NT2/D1 (cell line): Measurements from ENCODE around the gene ATXN1.

Experiments used
- DNase-seq: peaks from one replicate; pipeline ENCODE4 v3.0.0-alpha.2; 2011; ENCODE audit warnings: low read depth, low spot score
- H3K27me3 ChIP-seq: 2 replicates; pipeline ENCODE4 v1.6.0; 2011; ENCODE audit warnings: mild to moderate bottlenecking; ENCODE audit not compliant: insufficient read length, insufficient read depth
- H3K36me3 ChIP-seq: 2 replicates; pipeline ENCODE4 v1.6.1; 2011; ENCODE audit warnings: mild to moderate bottlenecking, low read length, mixed read lengths; ENCODE audit not compliant: insufficient read depth, insufficient read length
- H3K4me1 ChIP-seq: 2 replicates; pipeline ENCODE4 v1.5.1; 2011; ENCODE audit not compliant: insufficient read depth, insufficient read length
- H3K4me3 ChIP-seq: 2 replicates; pipeline ENCODE4 v1.5.1; 2011; ENCODE audit warnings: low read depth; ENCODE audit not compliant: insufficient read length
- H3K9ac ChIP-seq: 2 replicates; pipeline ENCODE4 v1.6.0; 2011; ENCODE audit warnings: low read depth; ENCODE audit not compliant: insufficient read length
- H3K9me3 ChIP-seq: 2 replicates; pipeline ENCODE4 v1.5.1; 2011; ENCODE audit warnings: mild to moderate bottlenecking, low read length; ENCODE audit not compliant: insufficient read depth
- SUZ12 ChIP-seq: IDR thresholded peaks from 2 replicates; pipeline ENCODE4 v1.6.1; 2011; ENCODE audit not compliant: insufficient read length, insufficient read depth; ENCODE audit errors: extremely low read depth
- YY1 ChIP-seq: IDR thresholded peaks from 2 replicates; pipeline ENCODE4 v1.6.1; 2011; ENCODE audit not compliant: insufficient read length, insufficient read depth
- ZNF274 ChIP-seq: IDR thresholded peaks from 2 replicates; pipeline ENCODE4 v1.6.1; 2011; ENCODE audit warnings: mild to moderate bottlenecking, low read depth, low read length

The ATXN1 gene

GRCh38 chr6:16522937-16523336, 238.3 kb downstream of the ATXN1 start:
- Histone ChIP-seq H3K4me1 (no peaks in the 10 kb centered on the region), H3K9ac (no peak overlapping the region), H3K27me3 (no peaks in the 10 kb centered on the region), H3K9me3 (no peaks in the 10 kb centered on the region), H3K36me3 (no peaks in the 10 kb centered on the region), H3K4me3 (no peak overlapping the region)
- no peak for TF ChIP-seq SUZ12
- TF ChIP-seq ZNF274, result no peak
- no peak for TF ChIP-seq YY1
- no peak for DNase-seq

- H3K36me3 ChIP-seq, result no peaks in the 10 kb centered on the region
- H3K27me3 ChIP-seq, result no peaks in the 10 kb centered on the region
- no peak for TF ChIP-seq ZNF274
- no peak for TF ChIP-seq YY1
- no peak for TF ChIP-seq SUZ12
- no peaks in the 10 kb centered on the region for H3K9me3 ChIP-seq
- H3K4me3 ChIP-seq, result no peak overlapping the region
- no peak for DNase-seq
- no peak overlapping the region for H3K9ac ChIP-seq
- no peaks in the 10 kb centered on the region for H3K4me1 ChIP-seq
These were observed 239.7 kb downstream of the ATXN1 start for GRCh38 chr6:16521528-16521927.

GRCh38 chr6:16519265-16520242, 241.7 kb downstream of the ATXN1 start:
- DNase-seq, result no peak
- Histone ChIP-seq H3K9ac (no peak overlapping the region), H3K4me3 (no peak overlapping the region), H3K9me3 (no peaks in the 10 kb centered on the region), H3K27me3 (no peaks in the 10 kb centered on the region), H3K4me1 (no peaks in the 10 kb centered on the region), H3K36me3 (no peaks in the 10 kb centered on the region)
- TF ChIP-seq ZNF274, result no peak

GRCh38 chr6:16518265-16518664, 243.0 kb downstream of the ATXN1 start:
- no peak overlapping the region for H3K9ac ChIP-seq
- no peaks in the 10 kb centered on the region for H3K9me3 ChIP-seq
- DNase-seq, result no peak
- H3K4me1 ChIP-seq, result no peaks in the 10 kb centered on the region
- no peak overlapping the region for H3K4me3 ChIP-seq
- H3K27me3 ChIP-seq, result no peaks in the 10 kb centered on the region
- no peaks in the 10 kb centered on the region for H3K36me3 ChIP-seq
- TF ChIP-seq YY1 (no peak), SUZ12 (no peak), ZNF274 (no peak)

GRCh38 chr6:16514249-16514648, 247.0 kb downstream of the ATXN1 start:
- no peaks in the 10 kb centered on the region for H3K9me3 ChIP-seq
- DNase-seq, result no peak

GRCh38 chr6:16512544-16513290, 248.5 kb downstream of the ATXN1 start:
- no peaks in the 10 kb centered on the region for H3K36me3 ChIP-seq
- no peaks in the 10 kb centered on the region for H3K27me3 ChIP-seq
- no peak overlapping the region for H3K4me3 ChIP-seq
- no peaks in the 10 kb centered on the region for H3K9me3 ChIP-seq
- TF ChIP-seq ZNF274 (no peak), SUZ12 (no peak), YY1 (no peak)
- H3K4me1 ChIP-seq, result no peaks in the 10 kb centered on the region
- no peak for DNase-seq
- H3K9ac ChIP-seq, result no peak overlapping the region

More at GRCh38 chr6:16514249-16514648, 247.0 kb downstream of the ATXN1 start:
- TF ChIP-seq SUZ12 (no peak), YY1 (no peak), ZNF274 (no peak)
- Histone ChIP-seq H3K27me3 (no peaks in the 10 kb centered on the region), H3K9ac (no peak overlapping the region), H3K4me3 (no peak overlapping the region), H3K4me1 (no peaks in the 10 kb centered on the region), H3K36me3 (no peaks in the 10 kb centered on the region)
